AG10803 (cell line): ENCODE results near the gene SIGLEC1.

Experiments used
- DNase-seq: peaks from one replicate; pipeline ENCODE4 v3.0.0; 2010; ENCODE audit warnings: low read depth
- H3K4me3 ChIP-seq: 2 replicates; pipeline ENCODE4 v1.5.1; 2011; ENCODE audit warnings: mild to moderate bottlenecking, low read length, control low read depth
- TF ChIP-seq, protein P1 (sequence below): conservative IDR thresholded peaks from 2 replicates; pipeline ENCODE4 v1.5.1; 2011; ENCODE audit warnings: mild to moderate bottlenecking, low read length, control low read depth, inconsistent platforms

The SIGLEC1 gene

DNA sequence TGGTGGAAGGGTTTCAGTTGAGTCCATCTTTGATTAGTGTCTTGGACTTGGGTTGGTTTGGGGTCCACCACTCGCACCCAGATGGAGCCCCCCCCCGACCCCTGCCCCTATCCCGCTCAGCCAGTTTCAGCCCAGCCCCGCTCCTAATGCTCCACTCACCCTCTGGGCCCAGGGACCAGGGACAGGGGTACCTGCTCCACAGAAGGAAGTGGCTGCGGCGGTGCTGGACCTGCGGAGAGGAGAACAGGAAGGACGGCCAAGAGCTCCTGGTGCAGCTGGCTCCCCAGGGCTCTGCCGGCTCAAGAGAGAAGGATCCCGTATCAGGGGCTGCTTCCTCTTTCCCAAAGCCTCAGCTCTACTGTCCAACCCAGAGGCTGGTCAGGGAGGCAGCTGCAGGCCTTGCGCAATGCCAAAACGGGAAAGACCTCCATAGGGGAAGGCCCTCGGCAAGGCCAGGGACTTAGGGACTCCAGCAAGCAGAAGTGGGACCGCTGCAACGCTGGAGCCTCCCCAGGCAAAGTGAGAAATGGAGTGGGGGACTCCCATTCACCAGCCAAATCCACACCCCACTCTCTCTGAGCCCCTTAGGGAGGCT, at the start of gene SIGLEC1:
TSS of gene SIGLEC1 (minus strand) at position 322 of the 595 bp plus-strand sequence. CDS start 5,472 bp downstream, outside the sequence.
- DNase-seq = no peak
- TF ChIP-seq, protein P1, sequence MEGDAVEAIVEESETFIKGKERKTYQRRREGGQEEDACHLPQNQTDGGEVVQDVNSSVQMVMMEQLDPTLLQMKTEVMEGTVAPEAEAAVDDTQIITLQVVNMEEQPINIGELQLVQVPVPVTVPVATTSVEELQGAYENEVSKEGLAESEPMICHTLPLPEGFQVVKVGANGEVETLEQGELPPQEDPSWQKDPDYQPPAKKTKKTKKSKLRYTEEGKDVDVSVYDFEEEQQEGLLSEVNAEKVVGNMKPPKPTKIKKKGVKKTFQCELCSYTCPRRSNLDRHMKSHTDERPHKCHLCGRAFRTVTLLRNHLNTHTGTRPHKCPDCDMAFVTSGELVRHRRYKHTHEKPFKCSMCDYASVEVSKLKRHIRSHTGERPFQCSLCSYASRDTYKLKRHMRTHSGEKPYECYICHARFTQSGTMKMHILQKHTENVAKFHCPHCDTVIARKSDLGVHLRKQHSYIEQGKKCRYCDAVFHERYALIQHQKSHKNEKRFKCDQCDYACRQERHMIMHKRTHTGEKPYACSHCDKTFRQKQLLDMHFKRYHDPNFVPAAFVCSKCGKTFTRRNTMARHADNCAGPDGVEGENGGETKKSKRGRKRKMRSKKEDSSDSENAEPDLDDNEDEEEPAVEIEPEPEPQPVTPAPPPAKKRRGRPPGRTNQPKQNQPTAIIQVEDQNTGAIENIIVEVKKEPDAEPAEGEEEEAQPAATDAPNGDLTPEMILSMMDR = no peak
- no peak within 1 kb of the TSS for H3K4me3 ChIP-seq

DNA sequence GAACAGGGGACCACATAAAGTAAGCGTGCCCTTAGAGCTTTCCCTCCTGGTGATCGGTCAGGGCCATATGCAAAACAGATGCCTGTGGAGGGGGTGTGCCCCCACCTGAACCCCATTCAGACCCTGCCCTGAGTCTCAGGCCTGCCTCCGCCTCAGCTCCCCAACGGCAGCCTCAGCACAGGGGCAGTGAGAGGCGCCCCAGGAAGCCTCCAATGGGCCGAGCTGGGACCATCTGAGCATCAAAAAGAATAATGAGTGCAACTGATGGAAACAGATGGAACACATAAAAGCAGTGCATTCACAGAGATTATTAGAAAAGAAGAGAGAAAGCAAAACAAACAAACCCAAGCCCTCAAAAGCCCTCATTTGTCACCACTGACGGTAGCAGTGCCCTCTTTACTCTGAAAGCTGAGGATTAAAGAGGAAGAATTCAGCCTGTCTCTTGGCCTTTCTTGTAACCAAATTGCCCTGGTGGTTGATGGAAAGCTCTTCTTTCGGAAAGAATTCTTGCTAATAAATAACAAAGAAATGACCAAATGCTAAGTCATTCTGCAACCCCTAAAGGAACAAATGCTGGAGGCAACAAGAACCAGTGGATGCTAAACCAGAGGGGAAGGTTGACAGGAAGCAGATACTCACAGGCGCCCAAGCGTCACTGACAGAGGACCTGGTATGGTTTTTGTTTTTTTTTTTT, 48.4 kb upstream of the SIGLEC1 start:
- no peak for DNase-seq

DNA sequence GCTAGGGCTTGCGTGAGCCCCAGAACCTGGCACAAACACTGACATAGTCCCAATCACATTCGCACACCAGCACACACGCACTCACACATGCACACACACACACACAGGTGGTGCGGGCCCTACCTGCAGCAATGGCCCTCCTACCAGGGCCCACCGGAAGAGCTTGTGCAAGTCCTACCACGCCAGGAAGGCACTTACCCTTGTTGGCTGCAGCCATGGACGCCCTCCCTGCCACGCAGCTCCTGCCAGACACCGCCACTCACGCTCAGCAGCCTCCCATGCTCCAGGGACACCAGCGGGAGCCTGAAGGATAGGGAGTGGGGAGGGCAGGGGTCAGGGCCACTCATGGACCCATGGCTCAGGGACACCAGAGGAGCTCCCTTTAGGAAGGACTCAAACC, 47.5 kb upstream of the SIGLEC1 start:
- DNase-seq = no peak
- no peak overlapping the region for H3K4me3 ChIP-seq
- TF ChIP-seq, protein P1 = no peak

More for the DNA sequence above, 48.4 kb upstream of the SIGLEC1 start:
- no peak overlapping the region for H3K4me3 ChIP-seq
- TF ChIP-seq, protein P1 = no peak

DNA sequence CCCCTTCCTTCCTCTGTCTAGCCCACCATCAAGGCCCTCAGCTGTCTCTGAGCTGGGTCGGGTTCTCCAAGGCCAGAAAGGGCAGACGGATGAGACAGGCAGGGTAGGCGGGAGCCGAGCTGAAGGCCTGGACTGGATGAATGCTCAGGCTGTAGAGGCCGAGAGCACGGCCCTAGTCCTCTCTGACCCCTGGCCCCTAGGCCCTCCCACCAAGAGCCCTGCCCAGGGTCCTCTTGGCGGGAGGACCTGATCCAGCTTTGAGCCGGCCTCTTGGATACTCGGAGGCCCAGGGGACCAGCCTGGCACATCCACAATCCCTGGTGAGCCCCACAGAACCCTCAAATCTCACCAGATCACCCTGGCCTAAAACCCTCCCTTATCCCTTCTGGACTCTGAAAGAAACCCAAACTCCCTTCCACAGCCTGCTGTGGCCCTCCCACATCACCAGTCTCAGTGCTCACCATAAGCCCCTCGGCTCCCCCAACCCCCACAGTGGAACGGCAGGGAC, 47.0 kb upstream of the SIGLEC1 start:
- H3K4me3 ChIP-seq = no peak overlapping the region
- TF ChIP-seq, protein P1 = no peak
- no peak for DNase-seq

DNA sequence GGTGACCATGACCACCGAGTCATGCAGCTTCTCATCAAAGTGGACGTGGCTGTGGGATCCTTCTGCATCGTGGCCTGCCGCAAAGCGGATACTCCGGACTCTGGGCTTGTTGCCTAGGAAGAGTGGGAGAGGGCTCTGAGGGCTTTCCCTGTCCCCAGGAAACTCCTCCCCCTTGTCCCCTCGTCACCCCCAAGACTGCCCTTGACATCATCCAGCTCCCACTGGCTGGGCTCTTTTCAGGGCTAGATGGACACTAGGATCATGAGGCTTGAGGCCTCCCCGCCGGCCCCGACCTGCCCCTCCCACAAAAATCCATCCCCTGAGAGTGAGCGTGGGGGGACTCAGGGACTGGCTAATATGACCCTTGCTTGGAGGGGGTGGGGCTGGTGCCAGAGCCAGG, 46.2 kb upstream of the SIGLEC1 start:
- TF ChIP-seq, protein P1 = no peak
- no peak overlapping the region for H3K4me3 ChIP-seq
- no peak for DNase-seq

DNA sequence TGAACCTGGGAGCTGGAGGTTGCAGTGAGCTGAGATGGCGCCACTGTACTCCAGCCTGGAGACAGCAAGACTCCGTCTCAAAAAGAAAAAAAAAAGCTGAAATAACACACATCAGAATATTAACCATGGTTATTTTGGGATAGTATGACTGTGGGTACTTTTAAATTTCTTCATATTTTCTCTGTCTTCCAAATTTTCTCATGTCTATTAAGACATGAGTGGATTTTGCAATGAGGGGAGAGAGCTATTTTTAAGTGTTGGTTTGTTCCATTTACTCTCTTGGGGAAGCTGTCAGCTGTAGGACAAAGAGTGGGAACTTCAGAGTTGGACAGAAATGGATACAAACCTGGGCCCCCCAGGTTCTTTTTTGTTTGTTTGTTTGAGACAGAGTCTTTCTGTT, 44.9 kb upstream of the SIGLEC1 start:
- no peak for DNase-seq
- TF ChIP-seq, protein P1 = no peak
- H3K4me3 ChIP-seq = no peak overlapping the region

DNA sequence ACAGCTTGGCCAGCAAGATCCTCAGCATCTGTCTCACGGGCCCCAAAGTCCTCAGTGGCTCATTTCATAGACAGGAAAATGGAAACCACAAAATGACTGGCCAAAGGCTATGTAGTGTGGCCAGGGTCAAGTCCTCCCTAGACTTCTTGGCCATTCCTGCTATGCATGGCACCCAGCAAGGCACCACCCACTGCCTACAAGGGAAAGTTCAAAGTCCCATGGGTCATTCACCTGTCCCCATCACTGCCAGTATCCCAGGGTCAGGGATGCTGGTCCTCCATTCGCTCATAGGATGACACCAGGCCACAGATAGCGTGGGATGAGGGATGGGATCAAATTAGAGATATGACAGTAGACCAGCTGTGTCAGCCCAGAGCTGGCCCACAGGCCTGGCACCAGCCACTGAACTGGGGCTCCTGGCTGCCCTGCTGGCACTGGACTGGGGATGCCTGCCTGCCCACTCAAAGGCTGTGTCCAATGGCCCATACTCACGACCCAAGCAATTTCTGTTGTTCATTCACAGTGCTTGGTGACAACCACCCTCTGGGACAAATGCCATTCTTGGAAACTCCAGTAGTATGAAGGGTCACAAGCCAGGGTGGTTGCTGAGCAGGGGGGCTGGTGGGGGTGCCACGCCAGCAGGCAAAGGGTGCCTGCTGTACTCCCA, 43.5 kb upstream of the SIGLEC1 start:
- no peak for DNase-seq
- TF ChIP-seq, protein P1 = no peak
- H3K4me3 ChIP-seq = no peak overlapping the region
